Heart left ventricle (tissue), 13 donors: ENCODE data around the gene SLC2A14.

Experiments
- POLR2A ChIP-seq, 2 donors: fragments of 450-650 bp; IDR thresholded peaks; one replicate each; pipeline ENCODE4 v1.6.1; 2017; ENCODE audit warnings: antibody characterized with exemption in 2 of 2, mild to moderate bottlenecking in 2 of 2, moderate library complexity in 2 of 2
- TF ChIP-seq, protein P1 (sequence below), 12 donors: fragments of 200-600 bp; sonication (generic) in 4 of 12; IDR thresholded peaks; one replicate each; pipeline versions ENCODE4 v1.5.0 to v1.8.0; 2018 to 2022; ENCODE audit warnings: antibody characterized with exemption in 12 of 12, mild to moderate bottlenecking in 5 of 12
- donor health status: ischemic (EF 13 %, LVEDD 7.1; RV severe dilation, severe dysfunction).
- donor health status: DM: no; HTN: yes; CAD: no.
- donor health status: DM: no; HTN: no; CAD: no.
- donor health status: ischemic (EF 25% LVEDD 6.9; RV normal size, moderate dysfunction).
- donor health status: ischemic (EF 25% LVEDD 5.7; RV mildly dilated, moderate dysfunction).
- donor health status: ischemic (EF 35%, LVEDD 5.7; RV mildly dilated, moderate dysfunction).
- donor health status: nonischemic (EF 11% LVEDD 7.7; RV severe dilation, severe dysfunction).
- donor health status: DM: yes; HTN: yes; CAD: no.
- donor health status: PGD.
- donor health status: ischemic (EF 29% LVEDD 5.4; RV normal size, mild dysfunction).
- donor health status: nonischemic (EF 23%, LVEDD 6.1; RV moderate dilation, normal function).

DNA sequence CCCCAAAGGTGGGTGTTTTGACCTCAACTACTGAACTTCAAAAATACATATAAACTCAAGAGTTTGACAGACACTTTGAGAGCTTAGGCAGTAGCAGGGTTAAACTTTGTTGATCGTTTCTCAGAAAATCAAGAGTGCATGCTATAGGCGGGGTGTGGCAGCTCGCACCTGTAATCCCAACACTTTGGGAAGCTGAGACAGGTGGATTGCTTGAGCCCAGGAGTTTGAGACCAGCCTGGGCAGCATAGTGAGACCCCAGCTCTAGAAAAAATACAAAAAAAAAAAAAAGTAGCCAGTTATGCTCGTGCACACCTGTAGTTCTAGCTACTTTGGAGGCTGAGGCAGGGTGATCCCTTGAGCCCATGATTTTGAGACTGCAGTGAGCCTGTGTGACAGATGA lies 71.3 kb downstream of the SLC2A14 start:
- TF ChIP-seq, protein P1, sequence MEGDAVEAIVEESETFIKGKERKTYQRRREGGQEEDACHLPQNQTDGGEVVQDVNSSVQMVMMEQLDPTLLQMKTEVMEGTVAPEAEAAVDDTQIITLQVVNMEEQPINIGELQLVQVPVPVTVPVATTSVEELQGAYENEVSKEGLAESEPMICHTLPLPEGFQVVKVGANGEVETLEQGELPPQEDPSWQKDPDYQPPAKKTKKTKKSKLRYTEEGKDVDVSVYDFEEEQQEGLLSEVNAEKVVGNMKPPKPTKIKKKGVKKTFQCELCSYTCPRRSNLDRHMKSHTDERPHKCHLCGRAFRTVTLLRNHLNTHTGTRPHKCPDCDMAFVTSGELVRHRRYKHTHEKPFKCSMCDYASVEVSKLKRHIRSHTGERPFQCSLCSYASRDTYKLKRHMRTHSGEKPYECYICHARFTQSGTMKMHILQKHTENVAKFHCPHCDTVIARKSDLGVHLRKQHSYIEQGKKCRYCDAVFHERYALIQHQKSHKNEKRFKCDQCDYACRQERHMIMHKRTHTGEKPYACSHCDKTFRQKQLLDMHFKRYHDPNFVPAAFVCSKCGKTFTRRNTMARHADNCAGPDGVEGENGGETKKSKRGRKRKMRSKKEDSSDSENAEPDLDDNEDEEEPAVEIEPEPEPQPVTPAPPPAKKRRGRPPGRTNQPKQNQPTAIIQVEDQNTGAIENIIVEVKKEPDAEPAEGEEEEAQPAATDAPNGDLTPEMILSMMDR (IDR thresholded peaks at IDR 0.05): no peak
- TF ChIP-seq POLR2A (IDR thresholded peaks at IDR 0.05): no peak
